PFSK-1 (cell line): ENCODE measurements around the gene DISP3.

Experiments
- POLR2AphosphoS5 ChIP-seq: IDR thresholded peaks from 2 replicates; pipeline ENCODE4 v1.6.1; 2012; ENCODE audit warnings: low read depth, mild to moderate bottlenecking, control low read depth, low read length, moderate library complexity
- REST ChIP-seq, 2 experiments: IDR thresholded peaks; 2 replicates each; pipeline versions ENCODE4 v1.6.1 to v1.8.0; 2011 to 2012; ENCODE audit warnings: low read depth in 2 of 2, low read length in 2 of 2, control low read depth in 1 of 2, inconsistent platforms in 1 of 2, mild to moderate bottlenecking in 1 of 2, moderate library complexity in 1 of 2; ENCODE audit not compliant: insufficient read depth in 1 of 2
- SIN3A ChIP-seq: IDR thresholded peaks from 2 replicates; pipeline ENCODE4 v1.6.1; 2012; ENCODE audit warnings: mild to moderate bottlenecking, low read length, moderate library complexity, borderline replicate concordance; ENCODE audit not compliant: insufficient read depth
- TAF1 ChIP-seq: IDR thresholded peaks from 2 replicates; pipeline ENCODE4 v1.6.1; 2012; ENCODE audit warnings: low read length, control low read depth, borderline replicate concordance; ENCODE audit not compliant: insufficient read depth

DNA sequence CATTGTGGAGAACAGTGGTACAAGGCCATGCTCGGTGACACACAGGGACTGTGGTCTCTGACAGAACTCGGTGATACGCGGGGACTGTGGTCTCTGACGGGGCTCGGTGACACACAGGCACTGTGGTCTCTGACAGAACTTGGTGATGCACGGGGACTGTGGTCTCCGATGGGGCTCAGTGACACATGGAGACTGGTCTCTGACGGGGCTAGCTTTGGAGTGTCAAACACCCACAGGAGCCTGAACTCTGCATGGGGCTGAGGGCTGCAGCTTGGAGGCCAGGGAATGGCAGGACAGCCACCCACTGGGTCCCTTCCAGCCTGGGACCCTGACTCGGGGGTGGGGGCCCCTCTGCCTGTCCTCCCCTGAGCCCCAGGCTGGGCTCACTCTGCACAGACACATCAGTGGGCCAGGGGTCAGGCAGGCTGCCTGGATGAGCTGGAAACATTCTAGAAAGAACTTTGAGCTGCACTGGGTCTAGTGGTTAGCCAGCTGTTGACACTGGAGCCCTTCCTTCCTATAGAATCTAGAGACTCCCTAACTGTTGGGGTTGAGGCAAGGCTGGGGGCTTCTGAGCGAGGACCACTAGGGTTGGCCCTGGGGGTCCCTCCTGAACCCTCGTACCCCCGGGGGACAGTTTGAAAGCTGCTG, 49.8 kb downstream of the DISP3 start:
- no peak for TF ChIP-seq POLR2AphosphoS5
- no peak for TF ChIP-seq TAF1
- no peak for TF ChIP-seq SIN3A
- no peak for TF ChIP-seq REST (IDR thresholded peaks at IDR 0.05; ENCODE audit: insufficient read depth in 1 of 2, low read depth in 2 of 2, low read length in 2 of 2)
